Mesenchymal stem cell (in vitro differentiated cells and primary cell): Measurements from ENCODE around the gene RPEL1. TPM values are rescaled to one million over a fixed set of nuclear protein-coding genes. Genes with fewer than 3 reads are reported as not detected.
"Not testable (repeated sequence)": the region's sequence is repeated elsewhere in the genome, so short reads cannot be mapped to it uniquely, and the experiment has no call there.

Experiments used
- DNase-seq: peaks from one replicate; pipeline ENCODE4 v3.0.0-alpha.2; 2013
- H2AFZ ChIP-seq: one replicate; pipeline ENCODE4 v1.6.1; 2013; ENCODE audit warnings: low read depth, mild to moderate bottlenecking, control low read depth, inconsistent platforms, low read length, moderate library complexity
- H2AK5ac ChIP-seq: 2 replicates; pipeline ENCODE4 v1.6.1; 2013; ENCODE audit warnings: low read length, moderate library complexity, mild to moderate bottlenecking, inconsistent platforms; ENCODE audit not compliant: severe bottlenecking
- H2BK120ac ChIP-seq: one replicate; pipeline ENCODE4 v1.6.1; 2013; ENCODE audit warnings: low read depth, mild to moderate bottlenecking, inconsistent platforms, low read length, moderate library complexity
- H2BK12ac ChIP-seq, 2 experiments: one replicate each; pipeline ENCODE4 v1.6.1; 2013; ENCODE audit warnings: inconsistent platforms in 2 of 2, low read length in 2 of 2, mild to moderate bottlenecking in 2 of 2, moderate library complexity in 2 of 2, control low read depth in 1 of 2
- H2BK15ac ChIP-seq: one replicate; pipeline ENCODE4 v1.6.1; 2013; ENCODE audit warnings: mild to moderate bottlenecking, low read depth, inconsistent platforms; ENCODE audit not compliant: poor library complexity, severe bottlenecking
- H2BK5ac ChIP-seq: 2 replicates; pipeline ENCODE4 v1.6.1; 2013; ENCODE audit warnings: low read depth, mild to moderate bottlenecking, low read length, control low read depth, inconsistent platforms; ENCODE audit not compliant: poor library complexity, severe bottlenecking
- H3K14ac ChIP-seq, 2 experiments: one replicate each; pipeline ENCODE4 v1.6.1; 2013; ENCODE audit warnings: inconsistent platforms in 2 of 2, low read length in 2 of 2, control low read depth in 1 of 2, mild to moderate bottlenecking in 1 of 2, moderate library complexity in 1 of 2
- H3K18ac ChIP-seq, 2 experiments: one replicate each; pipeline ENCODE4 v1.6.1; 2013; ENCODE audit warnings: inconsistent platforms in 2 of 2, low read length in 2 of 2, control low read depth in 1 of 2, low read depth in 1 of 2, mild to moderate bottlenecking in 1 of 2
- H3K23ac ChIP-seq, 2 experiments: one replicate each; pipeline ENCODE4 v1.6.1; 2013; ENCODE audit warnings: inconsistent platforms in 2 of 2, low read length in 2 of 2, mild to moderate bottlenecking in 2 of 2, moderate library complexity in 2 of 2, control low read depth in 1 of 2
- H3K27ac ChIP-seq: 2 replicates; pipeline ENCODE4 v1.5.1; 2013; ENCODE audit warnings: mild to moderate bottlenecking, moderate library complexity, low read length, control low read depth, inconsistent platforms; ENCODE audit not compliant: poor library complexity, severe bottlenecking
- H3K27me3 ChIP-seq, 2 experiments: 2 replicates each; pipeline versions ENCODE4 v1.6.1 to v1.7.0; 2013; ENCODE audit warnings: low read length in 2 of 2, mild to moderate bottlenecking in 2 of 2, moderate library complexity in 2 of 2, control low read depth in 1 of 2, inconsistent platforms in 1 of 2; ENCODE audit not compliant: control insufficient read depth in 1 of 2, insufficient read depth in 1 of 2
- H3K36me3 ChIP-seq, 2 experiments: 2 replicates each; pipeline versions ENCODE4 v1.6.1 to v1.7.0; 2013; ENCODE audit warnings: low read length in 2 of 2, control low read depth in 1 of 2, inconsistent platforms in 1 of 2, low read depth in 1 of 2, mild to moderate bottlenecking in 1 of 2; ENCODE audit not compliant: insufficient read depth in 2 of 2, control insufficient read depth in 1 of 2
- H3K4ac ChIP-seq, 2 experiments: one replicate each; pipeline ENCODE4 v1.6.1; 2013; ENCODE audit warnings: inconsistent platforms in 2 of 2, low read length in 2 of 2, mild to moderate bottlenecking in 2 of 2, moderate library complexity in 2 of 2, control low read depth in 1 of 2, low read depth in 1 of 2
- H3K4me1 ChIP-seq: 2 replicates; pipeline ENCODE4 v1.6.1; 2013; ENCODE audit warnings: low read depth, low read length, control low read depth; ENCODE audit not compliant: control insufficient read depth, insufficient read depth
- H3K4me2 ChIP-seq: 2 replicates; pipeline ENCODE4 v1.6.1; 2013; ENCODE audit warnings: low read length, mild to moderate bottlenecking, inconsistent platforms; ENCODE audit not compliant: poor library complexity, severe bottlenecking
- H3K4me3 ChIP-seq, 2 experiments: 2 replicates each; pipeline versions ENCODE4 v1.5.1 to v1.7.0; 2013; ENCODE audit warnings: low read length in 2 of 2, mild to moderate bottlenecking in 2 of 2, control low read depth in 1 of 2, low read depth in 1 of 2; ENCODE audit not compliant: insufficient read depth in 1 of 2
- H3K79me1 ChIP-seq: replicated peaks from 2 replicates; pipeline ENCODE4 v1.6.1; 2013; ENCODE audit warnings: mild to moderate bottlenecking, control low read depth, low read length, inconsistent platforms; ENCODE audit not compliant: poor library complexity, severe bottlenecking
- H3K9ac ChIP-seq: 2 replicates; pipeline ENCODE4 v1.7.0; 2013; ENCODE audit warnings: mild to moderate bottlenecking, low read length, moderate library complexity
- H3K9me3 ChIP-seq: 2 replicates; pipeline ENCODE4 v1.7.0; 2013; ENCODE audit warnings: mild to moderate bottlenecking, low read length; ENCODE audit not compliant: control insufficient read depth
- H4K8ac ChIP-seq: one replicate; pipeline ENCODE4 v1.6.1; 2013; ENCODE audit warnings: inconsistent platforms, mild to moderate bottlenecking, low read length, moderate library complexity
- H4K91ac ChIP-seq: one replicate; pipeline ENCODE4 v1.6.1; 2013; ENCODE audit warnings: mild to moderate bottlenecking, low read length, inconsistent platforms
- WGBS: methylation state at CpG from one replicate; pipeline ENCODE4 v1.1.7; 2013; ENCODE audit warnings: mixed read lengths; 5-methylcytosine and 5-hydroxymethylcytosine counted together
- polyA plus RNA-seq, 2 experiments: library from polyadenylated mRNA; stranded (reverse); fragments of 200-250 nt; gene quantifications; one replicate each; pipeline ENCODE4 v1.2.3, GENCODE V29; 2013

Gene RPEL1
- polyA plus RNA-seq (2013, experiment 1 of 2), result not detected
- not detected for polyA plus RNA-seq (2013, experiment 2 of 2)

- not testable (repeated sequence) for H3K9me3 ChIP-seq, H3K4me1 ChIP-seq, H3K4me3 ChIP-seq, H3K36me3 ChIP-seq, H2BK12ac ChIP-seq, H3K27me3 ChIP-seq, H2AK5ac ChIP-seq, H4K91ac ChIP-seq, H2AFZ ChIP-seq, H2BK15ac ChIP-seq, H3K79me1 ChIP-seq, H2BK5ac ChIP-seq, H3K4ac ChIP-seq, H3K23ac ChIP-seq, H4K8ac ChIP-seq, H3K14ac ChIP-seq, H3K27ac ChIP-seq, H3K4me2 ChIP-seq, H2BK120ac ChIP-seq, DNase-seq, H3K18ac ChIP-seq
- 94% methylated on average over 7 of the region's 7 CpGs for WGBS
- H3K9ac ChIP-seq, result peak within 1 kb of the TSS; percentile 39
These were observed at the start of gene RPEL1 for GRCh38 chr10:103245587-103245986. TSS of gene RPEL1 (plus strand) at chr10:103245887. CDS start at chr10:103245997, 110 bp downstream.

- H3K4me2 ChIP-seq, result no peak overlapping the region
- H2BK15ac ChIP-seq, result no peak overlapping the region
- no peaks in the 10 kb centered on the region for H3K79me1 ChIP-seq
- H2BK120ac ChIP-seq, result no peak overlapping the region
- H4K91ac ChIP-seq, result no peak overlapping the region
- no peak overlapping the region for H3K23ac ChIP-seq
- no peak for DNase-seq
- no peak overlapping the region for H2AK5ac ChIP-seq
- no peak overlapping the region for H3K27ac ChIP-seq
- H3K9me3 ChIP-seq, result no peaks in the 10 kb centered on the region
- no peaks in the 10 kb centered on the region for H3K27me3 ChIP-seq
- peaks cover 10% of the 10 kb centered on the region for H3K4me1 ChIP-seq
- H2BK5ac ChIP-seq, result no peak overlapping the region
- no peak overlapping the region for H3K18ac ChIP-seq
- no peak overlapping the region for H2AFZ ChIP-seq
- no peak overlapping the region for H3K4me3 ChIP-seq
- no peak overlapping the region for H3K4ac ChIP-seq
- no peaks in the 10 kb centered on the region for H3K36me3 ChIP-seq
- no peak overlapping the region for H3K14ac ChIP-seq
- H2BK12ac ChIP-seq, result no peak overlapping the region
- no peak overlapping the region for H4K8ac ChIP-seq
- WGBS, result 98% methylated on average over 2 of the region's 2 CpGs
- H3K9ac ChIP-seq, result peak overlapping the region; percentile 32
These were observed 49.2 kb upstream of the RPEL1 start for GRCh38 chr10:103196516-103196915.

GRCh38 chr10:103197174-103197573 lies 48.5 kb upstream of the RPEL1 start:
- Histone ChIP-seq H3K9me3 (no peaks in the 10 kb centered on the region), H3K14ac (no peak overlapping the region), H3K18ac (peak overlapping the region; percentile 18 to 23), H3K4me3 (no peak overlapping the region), H3K4me2 (no peak overlapping the region), H2AFZ (peak overlapping the region; percentile 86), H2BK15ac (no peak overlapping the region), H3K9ac (peak overlapping the region; percentile 32), H4K8ac (peak overlapping the region; percentile 87), H2AK5ac (no peak overlapping the region), H4K91ac (no peak overlapping the region), H2BK120ac (no peak overlapping the region), H3K23ac (no peak overlapping the region), H2BK5ac (no peak overlapping the region), H3K4me1 (peaks cover 10% of the 10 kb centered on the region), H2BK12ac (peak overlapping the region; percentile 45 to 83), H3K4ac (peak overlapping the region; percentile 39 to 61), H3K27ac (peak overlapping the region; percentile 17), H3K36me3 (no peaks in the 10 kb centered on the region), H3K79me1 (no peaks in the 10 kb centered on the region), H3K27me3 (no peaks in the 10 kb centered on the region)
- peak; percentile 85 for DNase-seq
- 85% methylated on average over 3 of the region's 3 CpGs for WGBS

- H3K4me1 ChIP-seq, result peaks cover 10% of the 10 kb centered on the region
- no peaks in the 10 kb centered on the region for H3K9me3 ChIP-seq
- peak overlapping the region; percentile 7 for H4K8ac ChIP-seq
- H3K27me3 ChIP-seq, result no peaks in the 10 kb centered on the region
- peak overlapping the region; percentile 53 for H2AFZ ChIP-seq
- H3K27ac ChIP-seq, result no peak overlapping the region
- no peak overlapping the region for H2BK15ac ChIP-seq
- no peak overlapping the region for H3K4me2 ChIP-seq
- peak overlapping the region; percentile 52 for H2BK120ac ChIP-seq
- H3K79me1 ChIP-seq, result no peaks in the 10 kb centered on the region
- no peak overlapping the region for H2BK5ac ChIP-seq
- no peak overlapping the region for H3K14ac ChIP-seq
- H2BK12ac ChIP-seq, result peak overlapping the region; percentile 66 to 72
- no peaks in the 10 kb centered on the region for H3K36me3 ChIP-seq
- peak overlapping the region in 1 of 2 experiments; percentile 49 for H3K4ac ChIP-seq
- no peak for DNase-seq
- WGBS, result 98% methylated on average over 2 of the region's 2 CpGs
- H3K18ac ChIP-seq, result peak overlapping the region in 1 of 2 experiments; percentile 21
- H3K23ac ChIP-seq, result no peak overlapping the region
- H3K9ac ChIP-seq, result no peak overlapping the region
- H2AK5ac ChIP-seq, result no peak overlapping the region
- no peak overlapping the region for H4K91ac ChIP-seq
- no peak overlapping the region for H3K4me3 ChIP-seq
These were observed 47.8 kb upstream of the RPEL1 start for GRCh38 chr10:103197903-103198302.
